B cell (primary cell): ENCODE measurements around the gene CPED1. TPM values are rescaled to one million over a fixed set of nuclear protein-coding genes. Genes with fewer than 3 reads are reported as not detected.

Source experiments
- ATAC-seq: fragments of 200-7000 bp; cut with Tn5 transposase; one replicate; pipeline ENCODE4 v1.10.0; 2021; ENCODE audit warnings: low read depth, mild to moderate bottlenecking, moderate number of reproducible peaks, moderate library complexity
- CTCF ChIA-PET: fragments of 350-600 bp; sonication (Branson Sonifier 250); formaldehyde crosslinking; loops from one replicate; lab custom pipeline; 2021; ENCODE audit warnings: antibody characterized with exemption, inconsistent platforms; lab: Charles Lee
- POLR2A ChIA-PET: fragments of 350-600 bp; sonication (Branson Sonifier 250); formaldehyde crosslinking; loops from one replicate; lab custom pipeline; 2021; ENCODE audit warnings: antibody characterized with exemption; lab: Charles Lee
- DNase-seq: peaks from one replicate; pipeline ENCODE4 v3.0.0; 2013
- H2AFZ ChIP-seq: 2 replicates; pipeline ENCODE4 v1.6.1; 2012; ENCODE audit warnings: mild to moderate bottlenecking, low read depth, low read length; ENCODE audit not compliant: insufficient read depth, poor library complexity, severe bottlenecking
- H3K27ac ChIP-seq, 2 donors: 1 replicate in 1 of 2; 2 replicates in 1 of 2; pipeline ENCODE4 v1.5.1; 2012 to 2013; ENCODE audit warnings: low read length in 2 of 2, mild to moderate bottlenecking in 2 of 2, moderate library complexity in 1 of 2
- H3K27me3 ChIP-seq, 4 experiments: fragments of 200-600 bp in 1 of 4; sonication (generic) in 1 of 4; replicated peaks in 1 of 4; 1 replicate in 2 of 4; 2 replicates in 2 of 4; pipeline versions ENCODE4 v1.6.1 to v1.7.0; 2013 to 2016; ENCODE audit warnings: low read length in 3 of 4, mild to moderate bottlenecking in 2 of 4, mixed read lengths in 1 of 4, moderate library complexity in 1 of 4; ENCODE audit not compliant: insufficient read depth in 4 of 4, control insufficient read depth in 3 of 4; ENCODE audit errors: control extremely low read depth in 1 of 4
- H3K36me3 ChIP-seq, 2 experiments: replicated peaks in 1 of 2; 1 replicate in 1 of 2; 2 replicates in 1 of 2; pipeline versions ENCODE4 v1.6.1 to v1.7.1; 2013; ENCODE audit warnings: low read length in 1 of 2; ENCODE audit not compliant: insufficient read depth in 2 of 2, control insufficient read depth in 1 of 2; ENCODE audit errors: control extremely low read depth in 1 of 2, extremely low read depth in 1 of 2
- H3K4me1 ChIP-seq, 2 donors: fragments of 200-600 bp in 1 of 2; sonication (generic) in 1 of 2; 1 replicate in 1 of 2; 2 replicates in 1 of 2; pipeline versions ENCODE4 v1.5.1 to v1.6.1; 2013 to 2017; ENCODE audit warnings: low read length in 2 of 2; ENCODE audit not compliant: control insufficient read depth in 2 of 2, insufficient read depth in 2 of 2
- H3K4me2 ChIP-seq: replicated peaks from 2 replicates; pipeline ENCODE3; 2012; ENCODE audit warnings: mild to moderate bottlenecking, low read depth, low read length; ENCODE audit not compliant: poor library complexity, severe bottlenecking
- H3K4me3 ChIP-seq, 5 experiments: fragments of 200-600 bp in 1 of 5; sonication (generic) in 1 of 5; 1 replicate in 3 of 5; 2 replicates in 2 of 5; pipeline versions ENCODE4 v1.5.1 to v1.7.0; 2011 to 2016; ENCODE audit warnings: low read length in 4 of 5, mild to moderate bottlenecking in 4 of 5, low read depth in 2 of 5, control low read depth in 1 of 5, moderate library complexity in 1 of 5; ENCODE audit not compliant: insufficient read depth in 1 of 5; ENCODE audit errors: control extremely low read depth in 1 of 5, extremely low read depth in 1 of 5
- H3K79me2 ChIP-seq: fragments of 200-600 bp; sonication (generic); one replicate; pipeline ENCODE4 v1.6.0; 2016; ENCODE audit warnings: low read length; ENCODE audit not compliant: control insufficient read depth, insufficient read depth
- H3K9ac ChIP-seq: fragments of 200-600 bp; sonication (generic); 2 replicates; pipeline ENCODE4 v1.6.1; 2017; ENCODE audit warnings: mild to moderate bottlenecking, low read length, moderate library complexity
- H3K9me3 ChIP-seq, 3 donors: one replicate each; pipeline versions ENCODE4 v1.6.1 to v1.7.1; 2013; ENCODE audit warnings: low read length in 2 of 3; ENCODE audit not compliant: control insufficient read depth in 2 of 3, insufficient read depth in 1 of 3; ENCODE audit errors: control extremely low read depth in 1 of 3
- H4K20me1 ChIP-seq: 2 replicates; pipeline ENCODE4 v1.6.0; 2012; ENCODE audit warnings: mild to moderate bottlenecking, low read length; ENCODE audit not compliant: insufficient read depth, control insufficient read depth, poor library complexity, severe bottlenecking
- H3K27ac Mint-ChIP-seq: one replicate; pipeline ENCODE4 v1.8.0; 2021; ENCODE audit warnings: mixed read lengths
- H3K27me3 Mint-ChIP-seq: one replicate; pipeline ENCODE4 v1.8.0; 2021; ENCODE audit warnings: mixed read lengths
- H3K4me1 Mint-ChIP-seq: one replicate; pipeline ENCODE4 v1.8.0; 2021; ENCODE audit warnings: mixed read lengths
- H3K4me3 Mint-ChIP-seq: one replicate; pipeline ENCODE4 v1.8.0; 2021; ENCODE audit warnings: mixed read lengths
- H3K9me3 Mint-ChIP-seq: one replicate; pipeline ENCODE4 v1.8.0; 2022; ENCODE audit warnings: mixed read lengths; ENCODE audit not compliant: insufficient read depth
- EZH2 ChIP-seq: IDR thresholded peaks from 2 replicates; pipeline ENCODE4 v1.6.1; 2012; ENCODE audit warnings: borderline replicate concordance, low read depth, mild to moderate bottlenecking, moderate library complexity, low read length; ENCODE audit not compliant: insufficient read depth, poor library complexity, severe bottlenecking
- WGBS: methylation state at CpG from one replicate; pipeline ENCODE4 v1.1.5; 2013; ENCODE audit warnings: missing lambda C conversion rate; ENCODE audit not compliant: insufficient coverage; 5-methylcytosine and 5-hydroxymethylcytosine counted together
- intact Hi-C: fragments of 100-400 bp; cut with micrococcal nuclease; formaldehyde crosslinking; loops from one replicate; pipeline ENCODE4 v1.10.0; 2022
- polyA plus RNA-seq: library from polyadenylated mRNA; depleted of rRNA; stranded (reverse); fragments of >200 nt; gene quantifications from 2 replicates; pipeline ENCODE4 v1.2.3, GENCODE V29; 2012
- total RNA-seq, 2 donors: library from RNA; stranded (reverse); fragments of 120-200 nt in 1 of 2; gene quantifications; 1 replicate in 1 of 2; 2 replicates in 1 of 2; pipeline versions ENCODE4 v1.2.3 to v1.2.4, GENCODE V29; 2013 to 2022
- TF ChIP-seq, protein P1 (sequence below): fragments of 200-600 bp; IDR thresholded peaks from one replicate; pipeline ENCODE4 v1.8.0; 2022; ENCODE audit warnings: antibody characterized with exemption, mild to moderate bottlenecking

Gene CPED1
- total and polyA plus RNA-seq, 2 donors (not counting 1 experiment from before 2014, with no cell fraction given), result 0.44 to 3.8 TPM

- no peak overlapping the region for H3K4me2 ChIP-seq
- WGBS, result no CpG with 5 or more reads among the region's 1 CpG
- H3K9ac ChIP-seq, result no peak overlapping the region
- no peaks in the 10 kb centered on the region for H3K4me1 Mint-ChIP-seq
- no peak overlapping the region for H2AFZ ChIP-seq
- H3K4me1 ChIP-seq, result no peaks in the 10 kb centered on the region
- TF ChIP-seq, protein P1, sequence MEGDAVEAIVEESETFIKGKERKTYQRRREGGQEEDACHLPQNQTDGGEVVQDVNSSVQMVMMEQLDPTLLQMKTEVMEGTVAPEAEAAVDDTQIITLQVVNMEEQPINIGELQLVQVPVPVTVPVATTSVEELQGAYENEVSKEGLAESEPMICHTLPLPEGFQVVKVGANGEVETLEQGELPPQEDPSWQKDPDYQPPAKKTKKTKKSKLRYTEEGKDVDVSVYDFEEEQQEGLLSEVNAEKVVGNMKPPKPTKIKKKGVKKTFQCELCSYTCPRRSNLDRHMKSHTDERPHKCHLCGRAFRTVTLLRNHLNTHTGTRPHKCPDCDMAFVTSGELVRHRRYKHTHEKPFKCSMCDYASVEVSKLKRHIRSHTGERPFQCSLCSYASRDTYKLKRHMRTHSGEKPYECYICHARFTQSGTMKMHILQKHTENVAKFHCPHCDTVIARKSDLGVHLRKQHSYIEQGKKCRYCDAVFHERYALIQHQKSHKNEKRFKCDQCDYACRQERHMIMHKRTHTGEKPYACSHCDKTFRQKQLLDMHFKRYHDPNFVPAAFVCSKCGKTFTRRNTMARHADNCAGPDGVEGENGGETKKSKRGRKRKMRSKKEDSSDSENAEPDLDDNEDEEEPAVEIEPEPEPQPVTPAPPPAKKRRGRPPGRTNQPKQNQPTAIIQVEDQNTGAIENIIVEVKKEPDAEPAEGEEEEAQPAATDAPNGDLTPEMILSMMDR, result no peak
- TF ChIP-seq EZH2, result no peak
- no peaks in the 10 kb centered on the region for H3K27me3 ChIP-seq
- H3K27ac ChIP-seq, result no peak overlapping the region
- no peak overlapping the region for H3K27ac Mint-ChIP-seq
- H3K79me2 ChIP-seq, result no peaks in the 10 kb centered on the region
- H3K9me3 ChIP-seq, result no peaks in the 10 kb centered on the region
- no peaks in the 10 kb centered on the region for H3K36me3 ChIP-seq
- H3K4me3 Mint-ChIP-seq, result no peak overlapping the region
- peaks cover 1% of the 10 kb centered on the region for H3K27me3 Mint-ChIP-seq
- intact Hi-C loops, result no loop called here
- no peaks in the 10 kb centered on the region for H3K9me3 Mint-ChIP-seq
- no peak for DNase-seq
- CTCF ChIA-PET, result no interaction called here
- POLR2A ChIA-PET, result no interaction called here
- H4K20me1 ChIP-seq, result no peaks in the 10 kb centered on the region
- no peak overlapping the region for H3K4me3 ChIP-seq
- ATAC-seq, result no peak
These were observed 31.9 kb downstream of the CPED1 start for GRCh38 chr7:121020249-121020988.
